SK-N-SH (cell line): ENCODE results near the gene THOC6.

Source experiments
- CHD2 ChIP-seq: fragments of 150-350 bp; IDR thresholded peaks from 2 replicates; pipeline ENCODE4 v1.6.1; 2018; ENCODE audit warnings: low read length; ENCODE audit not compliant: partially characterized antibody
- FOXM1 ChIP-seq: IDR thresholded peaks from 2 replicates; pipeline ENCODE4 v1.4.0; 2012; ENCODE audit warnings: low read depth, mild to moderate bottlenecking
- JUND ChIP-seq: IDR thresholded peaks from 2 replicates; pipeline ENCODE4 v1.4.0; 2012
- POLR2AphosphoS5 ChIP-seq: IDR thresholded peaks from 2 replicates; pipeline ENCODE4 v1.6.1; 2012; ENCODE audit warnings: low read depth, low read length
- RAD21 ChIP-seq: IDR thresholded peaks from 2 replicates; pipeline ENCODE4 v1.6.1; 2012; ENCODE audit warnings: mild to moderate bottlenecking, low read length
- TEAD4 ChIP-seq: IDR thresholded peaks from 2 replicates; pipeline ENCODE4 v1.4.0; 2012; ENCODE audit warnings: mild to moderate bottlenecking, borderline replicate concordance; ENCODE audit not compliant: insufficient read depth
- YY1 ChIP-seq: IDR thresholded peaks from 2 replicates; pipeline ENCODE4 v1.4.0; 2012; ENCODE audit warnings: low read depth, mild to moderate bottlenecking
- TF ChIP-seq, protein P1 (sequence below): fragments of 200-600 bp; sonication (generic); IDR thresholded peaks from 2 replicates; pipeline ENCODE4 v1.6.1; 2017; ENCODE audit warnings: antibody characterized with exemption, mild to moderate bottlenecking, moderate library complexity
- TF ChIP-seq, protein P2 (sequence below): IDR thresholded peaks from 2 replicates; pipeline ENCODE4 v1.6.1; 2012; ENCODE audit warnings: mild to moderate bottlenecking, low read depth, low read length, moderate library complexity

DNA sequence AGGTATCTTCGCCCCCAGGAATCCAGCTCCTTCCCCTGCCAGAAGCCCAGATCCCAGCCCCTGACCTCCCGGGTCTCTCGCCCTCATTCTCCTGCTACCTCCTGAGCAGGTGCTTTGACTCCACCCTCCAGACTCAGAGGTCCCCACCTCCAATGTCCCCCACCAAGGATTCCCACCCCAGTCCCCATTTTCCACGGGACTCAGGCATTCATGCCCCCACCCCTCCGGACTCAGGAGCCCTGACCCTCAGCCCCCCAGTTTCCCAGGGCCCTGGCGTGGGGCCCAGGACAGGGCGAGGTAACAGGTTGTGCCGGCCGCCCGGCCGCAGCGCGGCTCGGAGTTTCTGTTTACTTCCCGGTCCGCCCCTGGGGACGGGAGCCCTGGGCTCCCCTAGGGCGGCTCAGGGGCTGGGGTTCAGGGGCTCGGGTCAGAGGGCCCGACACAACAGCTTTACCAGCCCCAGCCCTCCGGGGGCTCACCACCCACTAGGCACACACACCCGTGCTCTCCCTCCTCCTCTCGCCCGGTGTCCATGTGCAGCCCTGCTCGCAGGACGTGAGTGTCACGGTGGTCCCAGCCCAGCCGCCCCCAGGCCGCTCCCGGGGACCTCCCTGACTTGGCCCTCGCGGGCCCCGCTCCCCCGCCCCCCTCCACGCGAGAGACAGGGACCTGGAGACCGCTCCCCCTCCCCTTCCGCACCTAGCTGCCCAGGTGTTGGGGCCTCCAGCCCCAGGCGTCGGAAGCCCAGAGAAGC, 12.3 kb downstream of the THOC6 start:
- TF ChIP-seq, protein P1, sequence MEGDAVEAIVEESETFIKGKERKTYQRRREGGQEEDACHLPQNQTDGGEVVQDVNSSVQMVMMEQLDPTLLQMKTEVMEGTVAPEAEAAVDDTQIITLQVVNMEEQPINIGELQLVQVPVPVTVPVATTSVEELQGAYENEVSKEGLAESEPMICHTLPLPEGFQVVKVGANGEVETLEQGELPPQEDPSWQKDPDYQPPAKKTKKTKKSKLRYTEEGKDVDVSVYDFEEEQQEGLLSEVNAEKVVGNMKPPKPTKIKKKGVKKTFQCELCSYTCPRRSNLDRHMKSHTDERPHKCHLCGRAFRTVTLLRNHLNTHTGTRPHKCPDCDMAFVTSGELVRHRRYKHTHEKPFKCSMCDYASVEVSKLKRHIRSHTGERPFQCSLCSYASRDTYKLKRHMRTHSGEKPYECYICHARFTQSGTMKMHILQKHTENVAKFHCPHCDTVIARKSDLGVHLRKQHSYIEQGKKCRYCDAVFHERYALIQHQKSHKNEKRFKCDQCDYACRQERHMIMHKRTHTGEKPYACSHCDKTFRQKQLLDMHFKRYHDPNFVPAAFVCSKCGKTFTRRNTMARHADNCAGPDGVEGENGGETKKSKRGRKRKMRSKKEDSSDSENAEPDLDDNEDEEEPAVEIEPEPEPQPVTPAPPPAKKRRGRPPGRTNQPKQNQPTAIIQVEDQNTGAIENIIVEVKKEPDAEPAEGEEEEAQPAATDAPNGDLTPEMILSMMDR: no peak
- TF ChIP-seq RAD21 (no peak), POLR2AphosphoS5 (no peak), FOXM1 (no peak), YY1 (no peak), CHD2 (no peak), TEAD4 (no peak), JUND (no peak)
- TF ChIP-seq, protein P2, sequence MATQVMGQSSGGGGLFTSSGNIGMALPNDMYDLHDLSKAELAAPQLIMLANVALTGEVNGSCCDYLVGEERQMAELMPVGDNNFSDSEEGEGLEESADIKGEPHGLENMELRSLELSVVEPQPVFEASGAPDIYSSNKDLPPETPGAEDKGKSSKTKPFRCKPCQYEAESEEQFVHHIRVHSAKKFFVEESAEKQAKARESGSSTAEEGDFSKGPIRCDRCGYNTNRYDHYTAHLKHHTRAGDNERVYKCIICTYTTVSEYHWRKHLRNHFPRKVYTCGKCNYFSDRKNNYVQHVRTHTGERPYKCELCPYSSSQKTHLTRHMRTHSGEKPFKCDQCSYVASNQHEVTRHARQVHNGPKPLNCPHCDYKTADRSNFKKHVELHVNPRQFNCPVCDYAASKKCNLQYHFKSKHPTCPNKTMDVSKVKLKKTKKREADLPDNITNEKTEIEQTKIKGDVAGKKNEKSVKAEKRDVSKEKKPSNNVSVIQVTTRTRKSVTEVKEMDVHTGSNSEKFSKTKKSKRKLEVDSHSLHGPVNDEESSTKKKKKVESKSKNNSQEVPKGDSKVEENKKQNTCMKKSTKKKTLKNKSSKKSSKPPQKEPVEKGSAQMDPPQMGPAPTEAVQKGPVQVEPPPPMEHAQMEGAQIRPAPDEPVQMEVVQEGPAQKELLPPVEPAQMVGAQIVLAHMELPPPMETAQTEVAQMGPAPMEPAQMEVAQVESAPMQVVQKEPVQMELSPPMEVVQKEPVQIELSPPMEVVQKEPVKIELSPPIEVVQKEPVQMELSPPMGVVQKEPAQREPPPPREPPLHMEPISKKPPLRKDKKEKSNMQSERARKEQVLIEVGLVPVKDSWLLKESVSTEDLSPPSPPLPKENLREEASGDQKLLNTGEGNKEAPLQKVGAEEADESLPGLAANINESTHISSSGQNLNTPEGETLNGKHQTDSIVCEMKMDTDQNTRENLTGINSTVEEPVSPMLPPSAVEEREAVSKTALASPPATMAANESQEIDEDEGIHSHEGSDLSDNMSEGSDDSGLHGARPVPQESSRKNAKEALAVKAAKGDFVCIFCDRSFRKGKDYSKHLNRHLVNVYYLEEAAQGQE: no peak
